Caco-2 (cell line): ENCODE results near the gene RANBP2. TPM values are rescaled to one million over a fixed set of nuclear protein-coding genes. Genes with fewer than 3 reads are reported as not detected.

Experiments
- BruUV-seq: library from RNA; stranded (reverse); fragments of 400-500 nt; replicated peaks from 2 replicates; lab custom pipeline; 2021; lab: Mats Ljungman, UMichigan
- CTCF ChIA-PET: fragments of 300-600 bp; sonication (Branson Sonifier 250); formaldehyde crosslinking; loops from one replicate; lab custom pipeline; 2022; ENCODE audit warnings: antibody characterized with exemption; lab: Charles Lee
- POLR2A ChIA-PET: fragments of 300-600 bp; sonication (Branson Sonifier 250); formaldehyde crosslinking; loops from one replicate; lab custom pipeline; 2022; ENCODE audit warnings: antibody characterized with exemption; lab: Charles Lee
- DNase-seq, 2 experiments: peaks; one replicate each; pipeline versions ENCODE4 v3.0.0 to v3.0.0-alpha.2; 2020 to 2022
- H3K27me3 ChIP-seq: replicated peaks from 2 replicates; pipeline ENCODE4 v1.6.0; 2011; ENCODE audit warnings: low read length; ENCODE audit not compliant: control insufficient read depth, insufficient read depth
- H3K36me3 ChIP-seq: 2 replicates; pipeline ENCODE4 v1.5.1; 2011; ENCODE audit warnings: low read length; ENCODE audit not compliant: control insufficient read depth, insufficient read depth
- H3K4me1 ChIP-seq: fragments of 250-450 bp; sonication (Bioruptor Pico); 2 replicates; pipeline ENCODE4 v1.5.1; 2020; ENCODE audit warnings: mild to moderate bottlenecking
- H3K4me3 ChIP-seq: 2 replicates; pipeline ENCODE4 v1.5.1; 2011; ENCODE audit warnings: low read depth, mild to moderate bottlenecking, control low read depth, low read length
- H3K9me3 ChIP-seq: fragments of 250-450 bp; sonication (Bioruptor Pico); 2 replicates; pipeline ENCODE4 v1.5.1; 2020; ENCODE audit warnings: mild to moderate bottlenecking, moderate library complexity
- H3K27ac Mint-ChIP-seq: one replicate; pipeline ENCODE4 v1.8.0; 2022; ENCODE audit warnings: mixed read lengths; ENCODE audit not compliant: unreplicated experiment
- H3K27me3 Mint-ChIP-seq: one replicate; pipeline ENCODE4 v1.8.0; 2022; ENCODE audit warnings: mixed read lengths; ENCODE audit not compliant: insufficient read depth, unreplicated experiment
- H3K36me3 Mint-ChIP-seq: one replicate; pipeline ENCODE4 v1.8.0; 2022; ENCODE audit warnings: mild to moderate bottlenecking, mixed read lengths; ENCODE audit not compliant: insufficient read depth, unreplicated experiment
- H3K4me1 Mint-ChIP-seq: one replicate; pipeline ENCODE4 v1.8.0; 2022; ENCODE audit warnings: low read depth, mixed read lengths; ENCODE audit not compliant: unreplicated experiment
- H3K4me3 Mint-ChIP-seq: one replicate; pipeline ENCODE4 v1.8.0; 2022; ENCODE audit warnings: mild to moderate bottlenecking, moderate library complexity, mixed read lengths; ENCODE audit not compliant: unreplicated experiment
- H3K9me3 Mint-ChIP-seq: one replicate; pipeline ENCODE4 v1.8.0; 2022; ENCODE audit warnings: mixed read lengths; ENCODE audit not compliant: unreplicated experiment
- intact Hi-C: fragments of 100-400 bp; cut with micrococcal nuclease; formaldehyde crosslinking; loops from one replicate; pipeline ENCODE4 v1.10.0; 2022; ENCODE audit not compliant: unreplicated experiment
- total RNA-seq: library from RNA; stranded (reverse); gene quantifications from 2 replicates; pipeline ENCODE4 v1.2.3, GENCODE V29; 2022
- TF ChIP-seq, protein P1 (sequence below), 2 experiments: fragments of 200-600 bp in 1 of 2; IDR thresholded peaks; 1 replicate in 1 of 2; 2 replicates in 1 of 2; pipeline versions ENCODE4 v1.5.1 to v1.8.0; 2011 to 2022; ENCODE audit warnings: antibody characterized with exemption in 1 of 2, control low read depth in 1 of 2, inconsistent platforms in 1 of 2, low read depth in 1 of 2, low read length in 1 of 2, mild to moderate bottlenecking in 1 of 2, moderate library complexity in 1 of 2; ENCODE audit not compliant: insufficient read depth in 1 of 2, severe bottlenecking in 1 of 2, unreplicated experiment in 1 of 2

RANBP2 gene
- total RNA-seq, 1 experiment from 2014 or later = 81.8 TPM

DNA sequence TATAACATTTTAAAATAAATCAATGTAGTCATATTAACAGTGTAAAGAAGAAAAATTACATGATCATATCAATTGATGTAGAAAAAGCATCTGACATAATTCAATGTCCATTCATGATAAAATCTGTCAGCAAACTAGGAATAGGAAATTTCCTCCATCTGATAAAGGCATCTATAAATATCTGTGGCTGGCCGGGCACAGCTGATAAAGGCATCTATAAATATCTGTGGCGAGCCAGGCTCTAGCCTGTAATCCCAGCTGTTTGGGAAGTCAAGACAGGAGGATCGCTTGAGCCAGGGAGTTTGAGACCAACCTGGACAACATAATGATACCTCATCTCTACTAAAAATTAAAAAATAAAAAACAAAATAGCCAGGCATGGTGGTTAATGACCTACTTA is 18.1 kb upstream of the RANBP2 start:
- Mint-ChIP-seq H3K4me3 (no peak overlapping the region), H3K27ac (no peak overlapping the region), H3K4me1 (no peaks in the 10 kb centered on the region), H3K9me3 (no peaks in the 10 kb centered on the region), H3K27me3 (no peaks in the 10 kb centered on the region), H3K36me3 (peaks cover 4% of the 10 kb centered on the region)
- Histone ChIP-seq H3K36me3 (no peaks in the 10 kb centered on the region), H3K27me3 (no peaks in the 10 kb centered on the region), H3K4me3 (no peak overlapping the region), H3K4me1 (no peaks in the 10 kb centered on the region), H3K9me3 (no peaks in the 10 kb centered on the region; the same call in 1 of the 2 replicates)
- ChIA-PET POLR2A (no interaction called here), CTCF (no interaction called here)
- BruUV-seq = no TSS peak
- intact Hi-C loops = no loop called here
- DNase-seq = no peak
- TF ChIP-seq, protein P1, sequence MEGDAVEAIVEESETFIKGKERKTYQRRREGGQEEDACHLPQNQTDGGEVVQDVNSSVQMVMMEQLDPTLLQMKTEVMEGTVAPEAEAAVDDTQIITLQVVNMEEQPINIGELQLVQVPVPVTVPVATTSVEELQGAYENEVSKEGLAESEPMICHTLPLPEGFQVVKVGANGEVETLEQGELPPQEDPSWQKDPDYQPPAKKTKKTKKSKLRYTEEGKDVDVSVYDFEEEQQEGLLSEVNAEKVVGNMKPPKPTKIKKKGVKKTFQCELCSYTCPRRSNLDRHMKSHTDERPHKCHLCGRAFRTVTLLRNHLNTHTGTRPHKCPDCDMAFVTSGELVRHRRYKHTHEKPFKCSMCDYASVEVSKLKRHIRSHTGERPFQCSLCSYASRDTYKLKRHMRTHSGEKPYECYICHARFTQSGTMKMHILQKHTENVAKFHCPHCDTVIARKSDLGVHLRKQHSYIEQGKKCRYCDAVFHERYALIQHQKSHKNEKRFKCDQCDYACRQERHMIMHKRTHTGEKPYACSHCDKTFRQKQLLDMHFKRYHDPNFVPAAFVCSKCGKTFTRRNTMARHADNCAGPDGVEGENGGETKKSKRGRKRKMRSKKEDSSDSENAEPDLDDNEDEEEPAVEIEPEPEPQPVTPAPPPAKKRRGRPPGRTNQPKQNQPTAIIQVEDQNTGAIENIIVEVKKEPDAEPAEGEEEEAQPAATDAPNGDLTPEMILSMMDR (IDR thresholded peaks at IDR 0.05; ENCODE audit: insufficient read depth in 1 of 2, low read depth in 1 of 2, low read length in 1 of 2, severe bottlenecking in 1 of 2, unreplicated experiment in 1 of 2) = no peak

DNA sequence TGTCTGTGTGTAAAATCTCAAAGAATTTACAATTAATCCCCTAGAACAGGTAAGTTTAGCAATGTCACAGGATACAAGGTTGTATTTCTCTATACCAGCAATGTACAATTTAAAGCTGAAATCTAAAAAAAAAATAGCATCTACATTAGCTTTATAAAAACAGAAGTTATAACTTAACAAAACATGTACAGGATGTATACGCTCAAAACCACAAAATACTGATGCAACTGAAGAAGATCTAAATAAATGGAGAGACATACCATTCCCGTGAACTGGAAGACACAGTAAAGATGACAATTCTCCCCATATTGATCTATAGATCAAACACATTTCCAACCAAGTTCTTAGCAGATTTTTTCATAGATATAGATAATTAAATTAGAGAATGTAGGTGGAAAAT is 17.5 kb upstream of the RANBP2 start:
- ChIA-PET POLR2A (no interaction called here), CTCF (no interaction called here)
- intact Hi-C loops = no loop called here
- Mint-ChIP-seq H3K27me3 (no peaks in the 10 kb centered on the region), H3K27ac (no peak overlapping the region), H3K9me3 (no peaks in the 10 kb centered on the region), H3K4me3 (no peak overlapping the region), H3K36me3 (peaks cover 4% of the 10 kb centered on the region), H3K4me1 (no peaks in the 10 kb centered on the region)
- Histone ChIP-seq H3K36me3 (no peaks in the 10 kb centered on the region), H3K4me3 (no peak overlapping the region), H3K27me3 (no peaks in the 10 kb centered on the region), H3K4me1 (no peaks in the 10 kb centered on the region), H3K9me3 (no peaks in the 10 kb centered on the region; the same call in 1 of the 2 replicates)
- TF ChIP-seq, protein P1 (IDR thresholded peaks at IDR 0.05; ENCODE audit: insufficient read depth in 1 of 2, low read depth in 1 of 2, low read length in 1 of 2, severe bottlenecking in 1 of 2, unreplicated experiment in 1 of 2) = no peak
- DNase-seq = no peak
- no TSS peak for BruUV-seq

DNA sequence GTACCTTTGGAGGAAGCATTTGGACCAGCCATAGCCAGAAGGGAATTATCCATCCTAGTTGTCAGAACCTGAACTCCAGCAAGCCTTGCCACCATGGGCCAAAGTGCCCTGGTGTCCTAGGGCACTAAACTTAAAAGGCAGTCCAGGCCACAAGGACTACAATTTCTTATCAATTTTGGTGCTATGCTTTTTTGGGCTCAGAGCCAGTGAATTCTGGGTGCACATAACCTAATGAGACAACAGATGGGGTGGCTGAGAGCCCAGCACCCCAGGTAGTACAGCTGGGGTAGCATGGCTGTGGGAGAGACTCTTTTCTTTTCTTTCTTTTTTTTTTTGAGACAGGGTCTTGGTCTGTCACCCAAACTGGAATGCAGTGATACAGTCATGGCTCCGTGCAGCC is 14.4 kb upstream of the RANBP2 start:
- H3K36me3 ChIP-seq = no peaks in the 10 kb centered on the region
- no peak overlapping the region for H3K4me3 ChIP-seq
- no peaks in the 10 kb centered on the region for H3K36me3 Mint-ChIP-seq
- ChIA-PET CTCF (no interaction called here), POLR2A (no interaction called here)
- no peak overlapping the region for H3K4me3 Mint-ChIP-seq
- no peaks in the 10 kb centered on the region for H3K4me1 ChIP-seq
- intact Hi-C loops = no loop called here
- H3K27ac Mint-ChIP-seq = no peak overlapping the region
- no peak for DNase-seq
- TF ChIP-seq, protein P1 (IDR thresholded peaks at IDR 0.05; ENCODE audit: insufficient read depth in 1 of 2, low read depth in 1 of 2, low read length in 1 of 2, severe bottlenecking in 1 of 2, unreplicated experiment in 1 of 2) = no peak
- no peaks in the 10 kb centered on the region for H3K27me3 ChIP-seq
- H3K27me3 Mint-ChIP-seq = no peaks in the 10 kb centered on the region
- no peaks in the 10 kb centered on the region for H3K4me1 Mint-ChIP-seq
- H3K9me3 Mint-ChIP-seq = no peaks in the 10 kb centered on the region
- H3K9me3 ChIP-seq = peaks cover 3% of the 10 kb centered on the region; the same call in 1 of the 2 replicates
- no TSS peak for BruUV-seq
